ENCODE measurements around the gene B4GALT3.

B4GALT3 gene

GRCh38 chr1:161159913-161160243 lies 17.4 kb downstream of the B4GALT3 start:
- DNase-seq: no peak

GRCh38 chr1:161159087-161159912 lies 18.0 kb downstream of the B4GALT3 start, which contains the start of gene USP21:
TSS of gene USP21 (plus strand) at chr1:161159500. CDS start at chr1:161160641, 1,141 bp downstream.
- DNase-seq: peak; percentile 76

DNA sequence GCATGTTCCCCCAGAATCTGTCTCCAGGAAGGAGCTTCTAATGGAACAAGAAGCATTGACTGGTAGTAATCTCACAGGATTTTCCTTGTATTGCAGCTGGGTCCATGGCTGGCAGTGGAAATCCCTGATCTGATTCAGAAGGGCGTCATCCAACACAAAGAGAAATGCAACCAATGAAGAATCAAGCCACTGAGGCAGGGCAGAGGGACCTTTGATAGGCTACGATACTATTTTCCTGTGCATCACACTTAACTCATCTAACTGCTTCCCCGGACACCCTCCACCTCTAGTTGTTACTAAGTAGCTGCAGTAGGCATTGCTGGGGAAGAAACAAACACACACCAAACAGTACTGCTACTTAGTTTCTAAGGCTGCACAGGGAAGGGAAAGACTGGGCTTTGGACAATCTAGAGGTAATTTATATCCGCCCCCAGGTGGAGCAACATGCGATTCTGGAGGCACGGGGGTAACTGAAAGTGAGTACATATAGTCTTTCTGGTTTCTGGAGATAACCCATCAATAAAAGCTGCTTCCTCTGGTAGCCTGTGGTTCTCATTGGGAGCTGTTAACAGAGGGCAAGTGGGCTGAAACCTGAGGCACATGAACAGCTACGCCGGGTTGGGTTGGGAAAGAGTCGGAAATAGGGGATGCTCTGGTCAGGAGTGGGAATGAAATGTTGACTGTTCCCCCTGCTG lies 18.8 kb downstream of the B4GALT3 start:
- DNase-seq: no peak

GRCh38 chr1:161157867-161158266 lies 19.4 kb downstream of the B4GALT3 start:
- DNase-seq: no peak

- DNase-seq: peak; percentile 83
These were observed 23.5 kb downstream of the B4GALT3 start, which contains the start of gene UFC1 for GRCh38 chr1:161153682-161154337. TSS of gene UFC1 (plus strand) at chr1:161153978. CDS start at chr1:161153998, 20 bp downstream.

GRCh38 chr1:161153176-161153575 lies 24.1 kb downstream of the B4GALT3 start:
- DNase-seq: no peak

GRCh38 chr1:161145832-161146231 lies 31.5 kb downstream of the B4GALT3 start:
- no peak for DNase-seq

DNA sequence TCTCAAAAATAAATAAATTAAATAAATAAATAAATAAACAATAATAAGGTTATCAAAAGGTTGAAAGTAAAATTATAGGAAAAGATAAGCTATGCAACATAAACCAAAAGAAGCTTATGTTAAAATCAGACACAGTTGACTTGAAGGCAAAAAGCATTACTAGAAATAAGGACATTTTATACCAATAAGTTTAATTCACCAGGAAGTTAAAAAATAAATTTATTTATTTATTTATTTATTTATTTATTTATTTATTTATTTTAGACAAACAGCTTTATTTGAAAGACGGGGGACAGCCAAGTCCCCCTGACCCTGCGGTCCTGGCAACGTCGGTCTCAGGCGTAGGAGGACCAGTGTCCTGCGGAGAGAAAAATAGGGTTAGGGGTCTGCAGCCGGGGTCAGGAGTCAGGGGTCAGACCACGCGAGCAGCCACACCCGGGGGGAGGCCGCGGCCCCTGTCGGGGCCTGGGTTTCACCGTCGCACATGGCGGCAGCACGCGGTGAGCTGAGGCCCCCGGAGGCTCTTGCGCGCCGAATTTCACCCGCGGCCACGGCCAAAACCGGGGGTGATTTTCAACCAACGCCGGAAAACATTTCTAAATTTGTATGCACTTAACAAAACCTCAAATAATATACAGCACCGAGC lies 36.4 kb downstream of the B4GALT3 start:
- DNase-seq: no peak

DNA sequence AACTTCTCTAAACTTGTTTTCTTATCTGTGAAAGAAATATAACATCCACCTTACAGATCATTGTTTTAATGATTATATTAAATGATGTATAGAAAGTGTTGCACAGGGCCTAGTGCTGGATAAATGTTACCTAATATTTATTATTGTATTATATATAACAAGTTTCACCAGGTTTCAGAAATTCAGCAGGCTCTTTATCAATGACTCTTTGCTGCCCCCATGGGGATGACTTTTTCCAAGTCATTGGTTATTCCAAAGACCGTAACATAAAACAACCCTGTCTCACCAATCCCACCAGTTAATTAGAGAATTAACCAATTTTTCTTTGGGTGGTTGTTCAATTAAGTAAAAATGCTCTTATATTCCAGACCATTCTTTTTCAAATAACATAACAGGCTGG lies 37.5 kb downstream of the B4GALT3 start:
- no peak for DNase-seq

GRCh38 chr1:161138431-161138830 lies 38.9 kb downstream of the B4GALT3 start:
- DNase-seq: no peak

- DNase-seq: no peak
These were observed 39.4 kb downstream of the B4GALT3 start for GRCh38 chr1:161137881-161138280.

DNA sequence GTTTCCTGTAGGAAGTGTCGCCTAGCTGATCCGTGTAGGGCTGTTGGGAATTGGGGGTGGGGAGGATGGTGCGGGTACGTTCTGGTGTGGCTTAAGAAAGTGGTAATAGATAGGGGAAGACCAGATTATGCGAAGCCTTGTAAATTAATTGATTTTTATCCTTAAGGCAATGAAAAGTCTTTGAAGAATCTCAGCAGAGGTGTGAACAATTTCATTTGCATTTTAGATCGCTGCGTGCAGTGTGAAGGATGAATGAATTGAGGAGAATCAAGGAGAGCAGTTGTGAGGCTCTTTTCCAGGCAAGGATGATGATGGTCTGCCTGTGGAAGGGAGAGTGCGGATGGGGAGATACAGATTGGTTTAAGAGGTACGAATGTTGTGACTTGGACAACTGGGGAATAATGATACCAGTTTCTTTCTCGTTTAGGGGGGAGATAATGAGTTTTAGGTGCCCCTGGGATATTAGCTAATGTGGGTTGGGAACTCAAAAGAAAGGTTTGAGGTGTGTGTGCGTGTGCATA lies 44.0 kb downstream of the B4GALT3 start:
- no peak for DNase-seq

GRCh38 chr1:161132410-161133219 lies 44.7 kb downstream of the B4GALT3 start, which contains the start of gene DEDD:
TSS of gene DEDD (minus strand) at chr1:161132667. CDS start at chr1:161124462, 8,205 bp downstream.
- peak; percentile 93 for DNase-seq

- no peak for DNase-seq
These were observed 45.5 kb downstream of the B4GALT3 start for GRCh38 chr1:161131523-161132409.

GRCh38 chr1:161130266-161130665 lies 47.0 kb downstream of the B4GALT3 start:
- no peak for DNase-seq

- no peak for DNase-seq
These were observed 48.5 kb downstream of the B4GALT3 start for GRCh38 chr1:161128591-161129420.

DNA sequence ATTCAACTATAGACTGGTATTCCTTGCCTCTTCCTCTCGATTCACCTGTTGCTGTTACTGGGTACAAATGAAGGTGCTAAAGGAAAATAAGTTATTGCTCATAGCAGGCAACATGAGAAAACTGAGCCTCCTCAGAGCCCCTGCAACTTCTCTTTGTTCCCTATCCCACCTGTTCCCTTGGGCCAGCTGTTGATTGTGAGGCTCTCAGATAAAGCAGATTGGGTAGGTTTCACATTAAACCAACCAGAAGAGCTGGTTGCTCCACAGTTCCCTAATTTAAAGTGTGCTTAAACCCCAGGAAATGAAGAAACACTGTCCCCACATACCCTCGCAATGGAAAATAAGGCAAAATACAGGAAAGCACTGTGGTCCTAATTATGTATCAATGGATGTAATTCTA lies 49.7 kb downstream of the B4GALT3 start:
- DNase-seq: no peak

GRCh38 chr1:161122967-161123366 lies 54.3 kb downstream of the B4GALT3 start:
- DNase-seq: no peak

DNA sequence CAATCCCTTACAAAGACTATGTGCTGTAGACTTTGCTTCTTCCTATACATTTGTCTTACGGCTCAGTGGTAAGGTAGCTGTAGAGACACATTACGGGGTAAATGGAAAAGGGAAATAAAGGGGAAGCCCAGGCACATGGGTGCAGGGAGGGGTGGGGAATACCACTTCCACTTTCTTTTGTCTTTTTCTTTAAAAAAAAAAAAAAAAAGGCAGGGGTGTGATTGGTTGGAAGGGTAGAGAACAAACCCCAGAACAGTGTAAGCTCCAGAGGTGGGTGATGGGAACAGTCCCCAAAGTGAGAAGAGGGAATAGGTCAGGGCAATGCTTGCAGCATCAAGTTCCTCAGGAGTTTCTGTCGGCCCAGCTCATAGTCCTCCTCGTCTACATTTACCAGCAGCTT lies 55.5 kb downstream of the B4GALT3 start:
- no peak for DNase-seq

All from DMS 273 treated with DMSO at 0.1 percent for 48 hours (cell line).